GM12874 (cell line): Measurements from ENCODE around the gene PIGN.

Experiments
- CTCF ChIP-seq: IDR thresholded peaks from 2 replicates; pipeline ENCODE4 v1.5.1; 2011; ENCODE audit warnings: low read depth, mild to moderate bottlenecking, control low read depth, low read length, moderate library complexity; ENCODE audit not compliant: insufficient read depth

PIGN gene

GRCh38 chr18:62037012-62037742 is 149.7 kb downstream of the PIGN start:
- no peak for TF ChIP-seq CTCF

GRCh38 chr18:62033756-62034155 is 153.1 kb downstream of the PIGN start:
- TF ChIP-seq CTCF = no peak

GRCh38 chr18:62033207-62033606 is 153.6 kb downstream of the PIGN start:
- no peak for TF ChIP-seq CTCF

GRCh38 chr18:62030091-62030985 is 156.5 kb downstream of the PIGN start:
- TF ChIP-seq CTCF = no peak

- no peak for TF ChIP-seq CTCF
These were observed 158.1 kb downstream of the PIGN start for GRCh38 chr18:62028715-62029114.

- no peak for TF ChIP-seq CTCF
These were observed 158.8 kb downstream of the PIGN start for GRCh38 chr18:62027914-62028520.

GRCh38 chr18:62026586-62026985 is 160.3 kb downstream of the PIGN start:
- no peak for TF ChIP-seq CTCF
